SK-N-SH treated with all-trans-retinoic acid at 6 μM for 48 hours (cell line): ENCODE measurements around the gene ACOT7.

Source experiments
- ARNTL ChIP-seq: fragments of 450-650 bp; formaldehyde crosslinking; IDR thresholded peaks from 2 replicates; pipeline ENCODE4 v1.5.0; 2020; ENCODE audit warnings: low read depth, mild to moderate bottlenecking, moderate library complexity, borderline replicate concordance
- PATZ1 ChIP-seq: fragments of 250-450 bp; sonication (Bioruptor Pico); IDR thresholded peaks from 2 replicates; pipeline ENCODE4 v1.8.0; 2020; ENCODE audit warnings: mild to moderate bottlenecking, moderate library complexity, borderline replicate concordance

GRCh38 chr1:6435129-6435528 is 41.6 kb upstream of the ACOT7 start:
- no peak for TF ChIP-seq ARNTL
- TF ChIP-seq PATZ1 (CRISPR knock-in tag): no peak
